Natural killer cell (primary cell): ENCODE measurements around the gene KANTR. TPM values are rescaled to one million over a fixed set of nuclear protein-coding genes. Genes with fewer than 3 reads are reported as not detected.

ENCODE experiments used
- ATAC-seq, 3 donors: fragments of 150-1000 bp in 2 of 3; fragments of 200-7000 bp in 1 of 3; cut with Tn5 transposase; 1 replicate in 1 of 3; 2 replicates in 2 of 3; pipeline ENCODE4 v1.10.0; 2021; ENCODE audit warnings: mild to moderate bottlenecking in 2 of 3, moderate library complexity in 2 of 3
- DNase-seq, 2 donors: peaks; one replicate each; pipeline versions ENCODE4 v3.0.0 to v3.0.0-alpha.2; 2013 to 2021; ENCODE audit warnings: mixed read lengths in 1 of 2
- H3K27ac ChIP-seq: one replicate; pipeline ENCODE4 v1.5.1; 2013; ENCODE audit warnings: mild to moderate bottlenecking, low read length
- H3K27me3 ChIP-seq: one replicate; pipeline ENCODE4 v1.6.1; 2013; ENCODE audit warnings: low read length; ENCODE audit not compliant: control insufficient read depth, insufficient read depth
- H3K36me3 ChIP-seq: one replicate; pipeline ENCODE4 v1.6.1; 2013; ENCODE audit warnings: low read length; ENCODE audit not compliant: control insufficient read depth, insufficient read depth
- H3K4me1 ChIP-seq: one replicate; pipeline ENCODE4 v1.6.1; 2013; ENCODE audit warnings: low read length; ENCODE audit not compliant: control insufficient read depth, insufficient read depth
- H3K4me3 ChIP-seq: one replicate; pipeline ENCODE4 v1.5.1; 2013; ENCODE audit warnings: low read length
- H3K9me3 ChIP-seq: one replicate; pipeline ENCODE4 v1.6.1; 2013; ENCODE audit warnings: low read length; ENCODE audit not compliant: control insufficient read depth, insufficient read depth
- H3K27ac Mint-ChIP-seq, 2 donors: one replicate each; pipeline ENCODE4 v1.8.0; 2022; ENCODE audit warnings: mild to moderate bottlenecking in 2 of 2, mixed read lengths in 2 of 2, moderate library complexity in 1 of 2
- H3K27me3 Mint-ChIP-seq, 2 donors: one replicate each; pipeline ENCODE4 v1.8.0; 2022; ENCODE audit warnings: low read depth in 2 of 2, mixed read lengths in 2 of 2
- H3K36me3 Mint-ChIP-seq: one replicate; pipeline ENCODE4 v1.8.0; 2022; ENCODE audit warnings: mixed read lengths
- H3K4me1 Mint-ChIP-seq, 2 donors: one replicate each; pipeline ENCODE4 v1.8.0; 2022; ENCODE audit warnings: mixed read lengths in 2 of 2
- H3K4me3 Mint-ChIP-seq: one replicate; pipeline ENCODE4 v1.8.0; 2022; ENCODE audit warnings: mild to moderate bottlenecking, moderate library complexity, mixed read lengths
- H3K9me3 Mint-ChIP-seq, 2 donors: one replicate each; pipeline ENCODE4 v1.8.0; 2022; ENCODE audit warnings: mixed read lengths in 2 of 2
- WGBS: methylation state at CpG from one replicate; pipeline ENCODE4 v1.1.7; 2013; ENCODE audit warnings: missing lambda C conversion rate; ENCODE audit not compliant: insufficient coverage; 5-methylcytosine and 5-hydroxymethylcytosine counted together
- intact Hi-C: fragments of 100-400 bp; cut with micrococcal nuclease; formaldehyde crosslinking; loops from one replicate; pipeline ENCODE4 v1.14.2; 2022
- total RNA-seq, 4 donors: library from RNA; stranded (reverse); fragments of 120-200 nt in 1 of 4; gene quantifications; one replicate each; pipeline versions ENCODE4 v1.2.3 to v1.2.4, GENCODE V29; 2013 to 2022
- TF ChIP-seq, protein P1 (sequence below): fragments of 200-600 bp; IDR thresholded peaks from one replicate; pipeline ENCODE4 v1.8.0; 2022; ENCODE audit warnings: antibody characterized with exemption

KANTR gene
- total RNA-seq, 3 donors from 2014 or later (not counting 1 experiment from before 2014, with no cell fraction given), result 15.1 to 18.1 (median 17.1) TPM

DNA sequence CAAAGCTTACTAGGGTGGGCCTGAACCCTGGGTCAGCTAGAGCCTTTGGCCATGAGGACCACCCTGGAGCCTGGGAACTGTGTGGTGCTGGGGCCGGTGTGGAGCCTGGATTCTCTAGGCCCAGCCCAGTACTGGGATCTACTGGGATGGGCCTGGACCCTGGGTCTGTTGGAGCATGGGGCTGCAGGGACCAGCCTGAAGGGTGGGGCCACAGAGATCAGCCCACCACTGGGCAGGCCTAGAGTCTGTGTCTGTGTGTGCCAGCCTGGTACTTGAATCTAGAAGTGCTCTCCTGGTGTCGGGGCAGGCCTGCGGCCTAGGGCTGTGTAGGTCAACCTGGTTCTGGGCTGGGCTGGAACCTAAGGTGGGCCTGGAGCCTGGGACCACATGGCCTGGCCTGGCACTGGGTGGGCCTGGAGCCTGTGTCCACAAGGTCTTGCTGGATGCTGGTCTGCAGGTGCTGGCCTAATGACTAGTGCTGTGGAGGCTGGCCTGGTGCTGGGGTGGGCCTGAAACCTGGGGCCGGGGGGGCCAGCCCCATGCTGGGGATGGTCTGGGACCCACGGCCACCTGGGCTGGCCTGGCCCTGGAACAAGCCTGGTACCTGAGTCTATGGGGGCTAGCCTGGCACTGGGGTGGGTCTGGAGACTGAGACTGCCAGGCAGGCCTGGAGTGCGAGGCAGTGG is 21.1 kb downstream of the KANTR start:
- Mint-ChIP-seq H3K4me1 (peaks cover 0 to 12% of the 10 kb centered on the region in 2 donors), H3K4me3 (no peak overlapping the region), H3K27me3 (no peaks in the 10 kb centered on the region), H3K36me3 (no peaks in the 10 kb centered on the region), H3K27ac (no peak overlapping the region), H3K9me3 (no peaks in the 10 kb centered on the region)
- no peaks in the 10 kb centered on the region for H3K27me3 ChIP-seq
- DNase-seq, result no peak
- TF ChIP-seq, protein P1, sequence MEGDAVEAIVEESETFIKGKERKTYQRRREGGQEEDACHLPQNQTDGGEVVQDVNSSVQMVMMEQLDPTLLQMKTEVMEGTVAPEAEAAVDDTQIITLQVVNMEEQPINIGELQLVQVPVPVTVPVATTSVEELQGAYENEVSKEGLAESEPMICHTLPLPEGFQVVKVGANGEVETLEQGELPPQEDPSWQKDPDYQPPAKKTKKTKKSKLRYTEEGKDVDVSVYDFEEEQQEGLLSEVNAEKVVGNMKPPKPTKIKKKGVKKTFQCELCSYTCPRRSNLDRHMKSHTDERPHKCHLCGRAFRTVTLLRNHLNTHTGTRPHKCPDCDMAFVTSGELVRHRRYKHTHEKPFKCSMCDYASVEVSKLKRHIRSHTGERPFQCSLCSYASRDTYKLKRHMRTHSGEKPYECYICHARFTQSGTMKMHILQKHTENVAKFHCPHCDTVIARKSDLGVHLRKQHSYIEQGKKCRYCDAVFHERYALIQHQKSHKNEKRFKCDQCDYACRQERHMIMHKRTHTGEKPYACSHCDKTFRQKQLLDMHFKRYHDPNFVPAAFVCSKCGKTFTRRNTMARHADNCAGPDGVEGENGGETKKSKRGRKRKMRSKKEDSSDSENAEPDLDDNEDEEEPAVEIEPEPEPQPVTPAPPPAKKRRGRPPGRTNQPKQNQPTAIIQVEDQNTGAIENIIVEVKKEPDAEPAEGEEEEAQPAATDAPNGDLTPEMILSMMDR, result no peak
- no peaks in the 10 kb centered on the region for H3K4me1 ChIP-seq
- no peaks in the 10 kb centered on the region for H3K36me3 ChIP-seq
- WGBS, result 96% methylated on average over 6 of the region's 6 CpGs
- H3K9me3 ChIP-seq, result no peaks in the 10 kb centered on the region
- no peak overlapping the region for H3K27ac ChIP-seq
- no peak overlapping the region for H3K4me3 ChIP-seq
- ATAC-seq, result no peak
- intact Hi-C loops, result no loop called here

DNA sequence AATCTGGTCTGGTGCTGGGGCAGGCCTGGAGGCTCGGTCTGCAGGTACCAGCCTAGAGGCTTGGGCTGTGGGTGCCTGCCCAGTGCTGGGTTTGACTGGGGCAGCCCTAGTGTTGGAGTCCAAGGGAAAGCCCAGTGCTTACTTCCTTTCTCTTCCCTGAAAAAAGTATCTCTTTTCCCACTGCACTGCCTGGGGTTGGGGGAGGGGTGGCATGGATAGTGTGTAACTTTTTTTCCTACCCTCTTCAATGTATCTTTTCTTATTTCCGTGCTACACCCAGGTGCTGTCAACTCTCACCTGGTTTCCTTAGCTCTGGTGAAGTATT is 21.6 kb downstream of the KANTR start:
- H3K4me1 ChIP-seq, result no peaks in the 10 kb centered on the region
- peaks cover 0 to 12% of the 10 kb centered on the region in 2 donors for H3K4me1 Mint-ChIP-seq
- no peaks in the 10 kb centered on the region for H3K27me3 Mint-ChIP-seq
- H3K36me3 ChIP-seq, result no peaks in the 10 kb centered on the region
- ATAC-seq, result no peak
- no peak for DNase-seq
- no peaks in the 10 kb centered on the region for H3K9me3 ChIP-seq
- H3K27ac ChIP-seq, result no peak overlapping the region
- intact Hi-C loops, result no loop called here
- H3K9me3 Mint-ChIP-seq, result no peaks in the 10 kb centered on the region
- no peak overlapping the region for H3K4me3 Mint-ChIP-seq
- H3K36me3 Mint-ChIP-seq, result no peaks in the 10 kb centered on the region
- H3K4me3 ChIP-seq, result no peak overlapping the region
- TF ChIP-seq, protein P1, result no peak
- 100% methylated on average over 1 of the region's 2 CpGs for WGBS
- H3K27me3 ChIP-seq, result no peaks in the 10 kb centered on the region
- peak overlapping the region in 1 of 2 donors; percentile 58 for H3K27ac Mint-ChIP-seq

DNA sequence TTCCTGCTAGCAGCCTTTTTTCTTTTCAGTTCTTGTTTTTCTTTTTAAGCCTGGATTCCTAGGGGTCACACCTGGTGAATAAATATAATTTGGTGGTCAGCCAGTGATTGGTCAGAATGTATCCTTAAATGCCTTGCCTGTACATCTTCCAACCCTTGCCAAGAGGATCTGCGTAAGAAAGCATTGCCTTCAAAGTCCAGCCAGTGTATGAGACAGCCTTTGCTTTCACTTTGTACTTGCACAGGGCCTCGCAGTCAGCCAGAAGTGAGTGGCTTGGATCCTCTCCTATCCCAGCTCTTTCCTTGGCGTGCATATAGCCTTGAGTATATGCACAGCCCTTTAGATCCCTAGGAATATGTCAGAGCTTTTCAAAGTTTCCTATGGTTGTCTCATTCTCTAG is 22.2 kb downstream of the KANTR start:
- DNase-seq (no peak), ATAC-seq (no peak)
- H3K4me1 Mint-ChIP-seq, result peaks cover 0 to 12% of the 10 kb centered on the region in 2 donors
- 65% methylated on average over 3 of the region's 3 CpGs for WGBS
- H3K36me3 Mint-ChIP-seq, result no peaks in the 10 kb centered on the region
- H3K27ac ChIP-seq, result no peak overlapping the region
- H3K4me1 ChIP-seq, result no peaks in the 10 kb centered on the region
- H3K27me3 Mint-ChIP-seq, result no peaks in the 10 kb centered on the region
- H3K36me3 ChIP-seq, result no peaks in the 10 kb centered on the region
- peak overlapping the region in 1 of 2 donors; percentile 58 for H3K27ac Mint-ChIP-seq
- H3K4me3 Mint-ChIP-seq, result no peak overlapping the region
- no peaks in the 10 kb centered on the region for H3K9me3 ChIP-seq
- no peaks in the 10 kb centered on the region for H3K9me3 Mint-ChIP-seq
- H3K4me3 ChIP-seq, result no peak overlapping the region
- no peaks in the 10 kb centered on the region for H3K27me3 ChIP-seq
- intact Hi-C loops, result no loop called here
- TF ChIP-seq, protein P1, result no peak

DNA sequence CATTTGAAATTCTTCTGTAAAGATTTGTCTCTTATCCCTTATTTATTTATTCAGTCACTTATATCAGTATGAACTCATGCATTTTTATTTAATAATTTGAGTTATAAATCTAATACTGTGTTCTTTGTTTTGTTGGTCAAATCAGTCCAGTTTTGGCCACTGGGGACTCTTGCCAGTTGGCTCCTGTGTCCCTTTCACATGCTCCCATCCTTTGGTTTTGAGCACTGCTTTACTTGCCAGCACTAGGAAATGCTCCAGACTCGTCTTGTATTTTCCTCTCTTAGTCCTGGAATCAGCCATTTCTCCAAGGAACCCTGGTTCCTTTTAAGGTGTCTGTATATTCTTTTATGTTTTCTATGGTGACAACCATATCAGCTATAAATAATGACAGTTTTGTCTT is 28.1 kb downstream of the KANTR start:
- Mint-ChIP-seq H3K36me3 (no peaks in the 10 kb centered on the region), H3K4me3 (no peak overlapping the region), H3K4me1 (peaks cover 17 to 20% of the 10 kb centered on the region in 2 donors), H3K9me3 (peaks cover 0 to 2% of the 10 kb centered on the region in 2 donors), H3K27ac (no peak overlapping the region), H3K27me3 (no peaks in the 10 kb centered on the region)
- Histone ChIP-seq H3K27me3 (no peaks in the 10 kb centered on the region), H3K9me3 (no peaks in the 10 kb centered on the region), H3K4me1 (no peaks in the 10 kb centered on the region), H3K27ac (no peak overlapping the region), H3K36me3 (no peaks in the 10 kb centered on the region), H3K4me3 (no peak overlapping the region)
- WGBS, result 83% methylated on average over 1 of the region's 1 CpG
- ATAC-seq (no peak), DNase-seq (no peak)
- TF ChIP-seq, protein P1, result no peak
- intact Hi-C loops, result no loop called here
